Measurements from ENCODE around the gene ANKRD17.
"Not testable (repeated sequence)": the region's sequence is repeated elsewhere in the genome, so short reads cannot be mapped to it uniquely, and the experiment has no call there.

Gene ANKRD17

GRCh38 chr4:73258686-73259570 is at the start of gene ANKRD17:
ANKRD17 (minus strand) TSS chr4:73258798; CDS start chr4:73258668, 130 bp downstream.
- DNase-seq: peak; percentile 82

- DNase-seq: no peak
These were observed 49.7 kb upstream of the ANKRD17 start for GRCh38 chr4:73308286-73308685.

GRCh38 chr4:73303711-73304110 is 45.1 kb upstream of the ANKRD17 start:
- no peak for DNase-seq

- DNase-seq: no peak
These were observed 41.1 kb upstream of the ANKRD17 start for GRCh38 chr4:73299548-73300280.

- not testable (repeated sequence) for DNase-seq
These were observed 34.1 kb upstream of the ANKRD17 start for GRCh38 chr4:73292661-73293060.

- DNase-seq: no peak
These were observed 23.4 kb upstream of the ANKRD17 start for GRCh38 chr4:73281982-73282381.

- DNase-seq: no peak
These were observed 22.8 kb upstream of the ANKRD17 start for GRCh38 chr4:73281396-73281795.

- DNase-seq: no peak
These were observed 18.6 kb upstream of the ANKRD17 start for GRCh38 chr4:73277201-73277600.

- DNase-seq: no peak
These were observed 16.7 kb upstream of the ANKRD17 start for GRCh38 chr4:73275318-73275654.

- no peak for DNase-seq
These were observed 14.2 kb upstream of the ANKRD17 start for GRCh38 chr4:73272816-73273215.

GRCh38 chr4:73267050-73267449 is 8.5 kb upstream of the ANKRD17 start:
- no peak for DNase-seq

- DNase-seq: no peak
These were observed 1.0 kb upstream of the ANKRD17 start for GRCh38 chr4:73259571-73260090.

GRCh38 chr4:73258436-73258685 is 237 bp downstream of the ANKRD17 start:
- DNase-seq: no peak

GRCh38 chr4:73257651-73258435 is 755 bp downstream of the ANKRD17 start:
- DNase-seq: peak; percentile 66

GRCh38 chr4:73257234-73257633 is 1.4 kb downstream of the ANKRD17 start:
- peak; percentile 63 for DNase-seq

- not testable (repeated sequence) for DNase-seq
These were observed 2.8 kb downstream of the ANKRD17 start for GRCh38 chr4:73255847-73256246.

- DNase-seq: no peak
These were observed 6.6 kb downstream of the ANKRD17 start for GRCh38 chr4:73252001-73252400.

GRCh38 chr4:73251384-73251783 is 7.2 kb downstream of the ANKRD17 start:
- no peak for DNase-seq

- DNase-seq: no peak
These were observed 8.0 kb downstream of the ANKRD17 start for GRCh38 chr4:73250642-73251041.

- no peak for DNase-seq
These were observed 9.8 kb downstream of the ANKRD17 start for GRCh38 chr4:73248821-73249220.

- DNase-seq: no peak
These were observed 10.2 kb downstream of the ANKRD17 start for GRCh38 chr4:73248416-73248815.

- no peak for DNase-seq
These were observed 11.5 kb downstream of the ANKRD17 start for GRCh38 chr4:73247100-73247499.

GRCh38 chr4:73245955-73246354 is 12.6 kb downstream of the ANKRD17 start:
- DNase-seq: no peak
